Measurements from ENCODE around the gene ADPRH. TPM values are rescaled to one million over a fixed set of nuclear protein-coding genes. Genes with fewer than 3 reads are reported as not detected.

The ADPRH gene
- total RNA-seq, 1 donor from 2014 or later, result 8.7 TPM

GRCh38 chr3:119596398-119596797 lies 17.1 kb downstream of the ADPRH start:
- DNase-seq (ENCODE audit: low read depth in 2 of 2), result no peak

GRCh38 chr3:119597548-119598288 lies 18.4 kb downstream of the ADPRH start, which contains the start of gene PLA1A:
Gene PLA1A, plus strand, starts transcription at chr3:119597885. Its CDS starts 29 bp downstream, at chr3:119597914.
- peak; percentile 50 to 51 for DNase-seq (ENCODE audit: low read depth in 2 of 2)

- no peak for DNase-seq (ENCODE audit: low read depth in 2 of 2)
These were observed 19.3 kb downstream of the ADPRH start for GRCh38 chr3:119598410-119599098.

GRCh38 chr3:119599558-119600174 lies 20.4 kb downstream of the ADPRH start:
- no peak for DNase-seq (ENCODE audit: low read depth in 2 of 2)

- DNase-seq (ENCODE audit: low read depth in 2 of 2), result peak in 1 of 2 donors; percentile 14
These were observed 21.4 kb downstream of the ADPRH start for GRCh38 chr3:119600732-119601131.

- no peak for DNase-seq (ENCODE audit: low read depth in 2 of 2)
These were observed 21.9 kb downstream of the ADPRH start for GRCh38 chr3:119601154-119601553.

GRCh38 chr3:119602676-119603075 lies 23.4 kb downstream of the ADPRH start:
- DNase-seq (ENCODE audit: low read depth in 2 of 2), result no peak

- DNase-seq (ENCODE audit: low read depth in 2 of 2), result peak in 1 of 2 donors; percentile 23
These were observed 25.6 kb downstream of the ADPRH start for GRCh38 chr3:119604878-119605277.

- DNase-seq (ENCODE audit: low read depth in 2 of 2), result no peak
These were observed 29.2 kb downstream of the ADPRH start for GRCh38 chr3:119608405-119609000.

GRCh38 chr3:119609301-119609700 lies 30.0 kb downstream of the ADPRH start:
- DNase-seq (ENCODE audit: low read depth in 2 of 2), result no peak

GRCh38 chr3:119611664-119612063 lies 32.4 kb downstream of the ADPRH start:
- DNase-seq (ENCODE audit: low read depth in 2 of 2), result no peak

- no peak for DNase-seq (ENCODE audit: low read depth in 2 of 2)
These were observed 33.9 kb downstream of the ADPRH start for GRCh38 chr3:119613201-119613600.

- no peak for DNase-seq (ENCODE audit: low read depth in 2 of 2)
These were observed 34.6 kb downstream of the ADPRH start for GRCh38 chr3:119613872-119614271.

- DNase-seq (ENCODE audit: low read depth in 2 of 2), result no peak
These were observed 36.8 kb downstream of the ADPRH start for GRCh38 chr3:119616056-119616455.

- peak in 1 of 2 donors; percentile 34 for DNase-seq (ENCODE audit: low read depth in 2 of 2)
These were observed 39.8 kb downstream of the ADPRH start for GRCh38 chr3:119619094-119619493.

- no peak for DNase-seq (ENCODE audit: low read depth in 2 of 2)
These were observed 41.6 kb downstream of the ADPRH start for GRCh38 chr3:119620899-119621298.

GRCh38 chr3:119624002-119624720 lies 44.9 kb downstream of the ADPRH start:
- no peak for DNase-seq (ENCODE audit: low read depth in 2 of 2)

GRCh38 chr3:119625451-119626153 lies 46.3 kb downstream of the ADPRH start:
- no peak for DNase-seq (ENCODE audit: low read depth in 2 of 2)

- no peak for DNase-seq (ENCODE audit: low read depth in 2 of 2)
These were observed 46.9 kb downstream of the ADPRH start for GRCh38 chr3:119626196-119626595.

- DNase-seq (ENCODE audit: low read depth in 2 of 2), result peak in 1 of 2 donors; percentile 75
These were observed 48.2 kb downstream of the ADPRH start for GRCh38 chr3:119627461-119627860.

GRCh38 chr3:119628390-119628789 lies 49.1 kb downstream of the ADPRH start:
- DNase-seq (ENCODE audit: low read depth in 2 of 2), result no peak
